CD4-positive, alpha-beta T cell treated with Interferon alpha-2 for 1 hour (primary cell): ENCODE results near the gene GAGE10.

Source experiments
- DNase-seq, 2 donors: peaks; one replicate each; pipeline ENCODE4 v3.0.0-alpha.2; 2020 to 2022

The GAGE10 gene, protein sequence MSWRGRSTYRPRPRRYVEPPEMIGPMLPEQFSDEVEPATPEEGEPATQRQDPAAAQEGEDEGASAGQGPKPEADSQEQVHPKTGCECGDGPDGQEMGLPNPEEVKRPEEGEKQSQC

DNA sequence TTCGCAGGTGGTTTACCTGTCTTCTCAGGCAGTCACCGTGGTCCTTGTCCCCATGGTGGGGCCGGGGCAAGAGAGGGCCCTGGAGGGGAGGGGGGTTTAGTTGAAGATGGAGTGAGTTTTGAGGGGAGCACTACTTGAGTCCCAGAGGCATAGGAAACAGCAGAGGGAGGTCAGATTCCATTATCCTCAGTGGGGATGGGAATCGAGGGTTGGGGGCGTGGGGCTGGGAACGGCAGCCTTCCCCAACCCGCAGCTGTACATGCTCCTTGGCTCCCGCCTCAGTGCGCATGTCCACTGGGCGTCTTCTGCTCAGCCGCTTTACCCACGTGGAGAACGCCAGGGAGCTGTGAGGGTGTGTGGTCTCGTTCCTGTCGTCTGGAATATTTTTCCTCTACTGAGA is at the start of gene GAGE10:
GAGE10 (plus strand) TSS at position 301 of the 400 bp plus-strand sequence. CDS start 1,214 bp downstream, outside the sequence.
- no peak for DNase-seq

DNA sequence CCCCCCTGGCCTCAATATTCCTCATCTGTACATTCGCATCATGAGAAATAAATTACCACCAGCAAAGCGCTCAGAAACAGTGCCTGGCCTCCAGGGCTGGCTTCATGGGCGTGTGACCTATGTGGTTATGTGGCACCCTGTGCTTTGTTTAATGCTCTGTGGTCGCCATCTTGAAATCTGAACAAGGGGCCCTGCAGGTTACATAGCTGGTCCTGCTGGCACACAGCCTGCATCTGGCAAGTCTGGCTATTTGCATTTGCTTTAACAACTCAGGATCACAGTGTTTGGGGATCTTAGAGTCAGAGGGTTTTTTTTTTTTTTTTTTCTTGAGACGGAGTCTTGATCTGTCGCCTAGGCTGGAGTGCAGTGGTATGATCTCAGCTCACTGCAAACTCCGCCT is 48.8 kb upstream of the GAGE10 start:
- DNase-seq: no peak

DNA sequence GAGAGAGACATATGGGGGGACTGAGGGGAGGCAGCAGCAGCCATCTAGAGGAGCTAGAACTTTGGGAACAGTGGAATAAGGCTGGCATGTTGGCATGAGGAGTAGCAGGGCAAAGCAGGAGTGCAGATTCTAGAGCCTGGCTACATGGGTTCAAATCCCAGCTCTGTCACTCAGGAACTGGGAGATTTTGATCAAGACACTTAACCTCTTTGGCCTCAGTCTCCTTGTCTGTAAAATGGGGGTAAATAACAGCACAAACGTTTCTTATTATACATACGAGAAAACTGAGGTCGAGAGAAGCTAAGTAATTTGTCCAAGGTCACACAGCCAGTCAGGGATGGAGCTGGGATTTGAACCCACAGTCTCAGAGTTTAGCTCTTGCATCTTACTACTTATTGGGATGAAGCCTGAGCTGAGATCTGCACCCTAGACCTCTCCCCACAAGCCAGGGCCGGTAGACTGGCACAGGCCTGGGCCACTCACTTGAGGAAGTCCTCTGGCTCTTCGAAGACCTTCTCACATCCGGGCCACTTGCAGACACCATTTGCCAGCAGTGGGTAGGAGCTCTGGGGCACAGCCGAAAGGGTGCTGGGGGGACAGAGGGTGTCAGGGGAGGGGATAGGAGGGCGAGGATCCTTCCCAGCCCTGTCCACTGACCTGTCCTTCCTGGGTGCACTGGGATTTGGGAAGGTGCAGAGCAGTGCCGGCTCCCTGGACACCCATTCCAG is 47.0 kb upstream of the GAGE10 start:
- no peak for DNase-seq

DNA sequence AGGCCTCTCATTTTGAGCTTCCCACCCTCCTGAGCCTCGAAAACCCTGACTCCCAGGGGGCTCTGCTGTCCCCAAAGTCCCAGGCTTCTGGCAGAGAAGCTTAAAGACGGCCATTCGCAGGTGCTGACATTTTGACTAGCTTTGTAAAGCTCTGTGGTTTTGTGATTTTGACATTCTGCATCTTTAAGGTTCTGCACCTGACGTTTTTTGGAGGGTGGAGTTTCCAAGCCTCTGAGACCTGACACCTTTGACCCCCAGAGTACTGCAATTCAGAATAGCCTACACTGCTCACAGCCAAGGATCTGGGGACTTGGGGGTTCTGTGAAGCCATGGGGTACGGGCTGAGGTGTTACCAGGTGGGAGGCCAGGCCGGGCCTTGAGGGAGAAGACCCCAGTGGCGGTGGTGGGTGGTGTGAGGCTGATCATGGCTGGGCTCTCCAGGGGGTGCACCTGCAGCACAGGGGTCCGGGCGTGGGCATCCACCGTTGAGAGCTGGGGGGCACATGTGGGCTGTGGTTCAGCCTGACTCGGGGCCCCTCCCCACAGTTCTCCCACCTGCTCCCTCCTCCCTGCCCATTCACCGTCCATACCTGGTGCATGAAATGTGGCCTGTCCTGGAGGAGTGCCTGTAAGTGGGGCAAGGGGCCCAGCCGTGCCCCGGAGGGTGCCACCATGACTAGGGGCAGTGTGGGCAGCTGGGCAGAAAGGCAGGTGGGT is 46.2 kb upstream of the GAGE10 start:
- DNase-seq: no peak

DNA sequence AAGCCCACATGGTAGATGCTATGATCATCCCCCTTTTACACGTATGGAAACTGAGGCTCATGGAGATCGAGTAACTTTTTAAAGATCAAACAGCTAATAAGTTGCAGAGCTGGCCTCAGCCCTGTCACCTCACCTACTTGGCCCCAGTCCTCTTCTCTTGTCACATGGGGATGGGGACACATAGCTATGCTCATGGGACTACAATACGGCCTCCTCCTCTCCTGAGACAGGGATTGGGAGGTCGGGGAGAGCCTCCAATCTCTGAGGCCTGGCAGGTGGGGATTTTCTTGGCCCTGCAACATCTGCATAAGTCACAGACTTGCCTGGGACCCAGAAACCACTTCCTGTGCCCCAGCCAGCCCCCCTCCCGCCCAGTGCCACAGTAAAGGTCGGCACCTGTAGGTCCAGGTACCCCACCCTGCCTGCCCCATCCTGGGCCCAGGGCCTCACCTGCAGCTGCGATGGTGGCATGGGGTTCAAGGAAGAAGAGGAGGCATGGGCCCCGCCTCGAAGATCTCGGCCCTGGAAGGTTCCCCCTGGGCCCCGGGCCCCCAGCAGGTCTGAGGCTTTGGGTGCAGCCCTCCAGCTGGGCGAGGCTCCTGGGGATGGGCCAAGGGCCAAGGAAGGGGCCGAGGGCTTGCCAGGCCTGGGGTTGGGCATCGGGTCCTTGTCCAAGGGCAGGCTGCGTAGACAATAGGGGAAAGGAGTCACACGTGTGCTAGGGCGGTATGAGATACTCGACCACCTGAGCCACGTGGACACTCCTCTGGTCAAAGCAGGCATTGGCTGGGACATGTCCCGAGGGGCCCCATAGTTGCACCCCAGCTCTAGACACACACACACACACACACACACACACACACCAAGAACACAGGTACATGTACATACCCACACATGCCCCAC is 45.3 kb upstream of the GAGE10 start:
- DNase-seq: peak in 1 of 2 donors; percentile 35

DNA sequence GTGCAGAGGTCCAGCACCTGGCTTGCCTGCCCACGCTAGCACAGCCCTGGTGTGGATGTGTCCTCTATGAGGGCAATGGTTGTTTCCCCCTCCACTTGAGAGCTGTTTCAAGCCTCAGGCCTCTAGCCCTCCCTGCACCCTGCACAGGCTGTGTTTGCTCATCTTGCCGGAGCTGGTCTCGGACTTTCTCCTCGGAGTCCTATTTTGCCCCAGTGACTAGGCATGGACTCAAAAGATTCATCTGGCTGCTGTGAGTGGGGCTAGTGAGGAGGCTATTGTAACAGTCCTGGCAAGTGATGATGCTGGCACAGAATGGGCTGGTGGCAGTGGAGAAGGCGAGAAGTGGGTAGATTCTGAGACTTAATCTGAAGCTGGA is 44.7 kb upstream of the GAGE10 start:
- no peak for DNase-seq

DNA sequence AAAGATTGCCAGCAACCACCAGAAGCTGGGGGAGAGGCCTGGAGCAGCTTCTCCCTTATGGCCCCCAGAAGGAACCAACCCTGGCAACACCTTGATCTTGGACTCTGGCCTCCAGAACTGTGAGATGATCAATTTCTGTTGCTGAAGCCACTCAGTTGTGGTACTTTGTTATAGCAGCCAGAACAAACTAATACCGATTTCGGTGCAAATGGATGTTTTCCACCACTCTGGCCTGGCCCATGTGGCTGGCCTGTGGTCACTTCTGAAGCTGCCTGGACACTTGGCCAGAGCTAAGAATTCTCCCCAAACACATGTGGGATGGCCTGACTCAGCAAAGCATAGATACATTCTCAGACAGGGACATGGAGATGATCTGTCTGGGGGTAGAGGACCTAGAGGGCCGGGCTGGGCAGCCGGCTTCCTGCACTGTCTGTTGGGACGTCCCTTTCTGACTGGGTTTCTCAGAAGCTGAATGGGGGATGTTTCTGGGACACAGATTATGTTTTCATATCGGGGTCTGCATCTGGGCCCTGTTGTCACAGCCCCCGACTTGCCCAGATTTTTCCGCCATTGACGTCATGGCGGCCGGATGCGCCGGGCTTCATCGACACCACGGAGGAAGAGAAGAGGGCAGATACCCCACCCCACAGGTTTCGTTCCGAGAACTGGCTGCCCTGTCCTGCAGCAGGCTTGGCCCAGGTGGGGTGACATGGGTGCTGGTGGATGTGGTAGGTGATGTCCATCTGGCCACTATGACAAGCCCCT is 43.0 kb upstream of the GAGE10 start:
- no peak for DNase-seq

DNA sequence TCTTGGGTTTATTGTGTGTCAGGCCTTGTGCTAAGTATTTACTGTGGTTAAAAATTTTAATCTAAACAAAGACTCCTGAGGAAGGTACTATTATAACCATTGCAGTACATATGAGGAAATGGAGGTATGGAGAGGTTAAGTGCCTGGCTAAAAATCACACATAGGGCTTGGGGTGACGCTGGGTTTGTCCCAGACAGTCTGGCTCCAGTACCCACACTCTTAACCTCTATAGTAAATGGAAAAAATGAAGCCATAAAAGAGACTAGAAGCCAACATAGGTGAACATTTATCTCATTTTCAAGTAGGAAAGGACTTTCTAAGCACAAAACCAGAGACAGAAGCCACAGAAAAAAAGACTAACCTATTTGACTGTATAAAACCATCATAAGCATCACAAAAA is 40.8 kb upstream of the GAGE10 start:
- no peak for DNase-seq

DNA sequence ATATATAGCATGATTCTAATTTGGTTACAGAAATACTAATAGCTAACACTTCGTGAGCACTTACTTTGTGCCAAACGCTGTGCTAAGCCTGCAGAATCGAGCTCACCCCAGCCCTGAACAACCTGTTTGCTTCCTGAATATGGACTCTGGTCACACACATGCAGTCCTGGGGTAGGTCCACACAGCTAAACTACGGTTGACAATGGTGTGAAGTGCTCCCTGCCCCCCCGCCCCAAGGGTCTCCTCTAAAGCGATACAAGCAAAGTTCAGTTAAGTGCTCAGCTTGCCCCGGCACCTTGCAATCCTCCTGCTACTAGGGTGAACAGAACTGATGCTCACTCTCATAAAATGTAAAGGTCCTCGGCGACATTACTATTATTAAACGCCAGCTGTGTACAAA is 39.8 kb upstream of the GAGE10 start:
- DNase-seq: no peak

DNA sequence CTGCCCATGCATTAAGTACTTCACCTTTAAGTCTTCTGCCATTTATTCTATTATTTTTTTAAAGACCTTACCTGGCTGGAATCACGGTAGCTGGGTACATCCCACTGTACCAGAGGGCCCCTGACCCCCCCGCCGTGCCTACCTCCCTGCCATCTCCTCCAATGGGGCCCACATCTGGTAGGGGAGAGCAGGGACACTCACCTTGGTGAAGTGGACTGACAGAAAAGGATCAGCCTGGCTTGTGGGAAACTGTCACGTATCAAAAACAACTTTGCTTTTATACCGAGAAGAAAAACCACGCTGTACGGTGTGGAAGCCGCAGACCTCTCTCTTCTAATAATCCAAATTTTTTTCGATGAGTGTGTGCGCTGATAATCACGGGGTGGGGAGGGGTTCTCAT is 39.0 kb upstream of the GAGE10 start, which contains the start of gene FOXP3:
FOXP3 (minus strand) TSS at position 251 of the 400 bp plus-strand sequence. CDS start 6,205 bp downstream, outside the sequence.
- DNase-seq: peak in 1 of 2 donors; percentile 26

DNA sequence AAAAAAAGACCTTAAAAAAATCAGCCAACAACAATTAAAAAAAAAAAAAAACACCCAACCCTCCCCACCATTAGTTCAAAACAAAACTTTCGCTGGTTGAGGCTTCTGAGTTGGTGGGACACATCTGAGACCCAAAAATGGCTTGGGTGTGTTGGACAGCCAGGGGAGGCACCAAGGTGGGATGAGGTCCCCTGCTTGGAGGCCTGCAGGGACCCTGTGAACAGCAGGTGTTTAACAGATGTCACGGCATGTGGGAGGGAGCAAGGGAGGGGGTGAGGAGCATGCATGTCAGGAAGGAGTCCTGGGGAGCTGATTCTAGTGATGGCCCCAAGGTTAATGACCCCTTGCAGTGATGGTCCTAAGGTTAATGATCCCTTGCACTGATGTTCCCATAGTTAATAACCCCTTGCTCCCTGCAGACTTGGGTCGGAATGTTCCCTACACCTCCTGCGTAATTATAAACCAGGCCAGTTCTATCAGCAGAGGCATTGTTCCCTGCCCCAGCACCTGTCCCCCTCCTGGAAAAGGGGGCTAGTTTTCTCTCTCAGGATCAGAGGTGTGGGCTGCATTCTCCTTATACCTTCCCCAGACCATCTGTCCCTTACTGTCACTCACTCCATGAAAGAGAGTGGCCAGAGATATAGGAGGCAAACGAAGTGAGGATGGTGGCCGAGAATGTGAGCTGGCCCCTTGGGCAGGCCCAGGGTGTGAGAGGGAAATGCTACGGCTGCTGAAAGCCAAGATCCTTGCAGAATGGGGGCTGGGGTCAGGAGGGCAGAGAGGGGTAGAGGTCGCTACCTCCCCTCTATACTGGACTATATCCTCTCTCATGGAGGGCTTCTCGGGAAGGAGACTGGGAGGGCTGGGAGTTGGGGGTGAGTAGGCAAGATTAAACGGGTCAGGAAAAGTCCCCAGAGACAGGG is 36.7 kb upstream of the GAGE10 start:
- DNase-seq: no peak

DNA sequence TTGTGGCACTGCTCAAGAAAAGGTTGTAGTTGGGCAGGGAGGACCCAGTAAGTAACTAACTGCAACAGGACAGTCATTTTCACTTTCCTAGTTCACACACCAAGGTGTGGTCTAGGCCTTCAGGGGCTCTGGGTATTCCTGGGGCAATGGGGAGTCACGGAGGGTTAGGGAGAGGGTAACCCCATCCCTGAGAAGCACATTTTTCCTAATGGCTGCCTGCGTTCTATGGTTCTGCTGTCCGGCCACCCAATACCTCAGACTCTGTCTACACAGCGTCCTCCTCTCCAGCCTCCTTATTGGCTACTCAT is 34.8 kb upstream of the GAGE10 start:
- DNase-seq: no peak

DNA sequence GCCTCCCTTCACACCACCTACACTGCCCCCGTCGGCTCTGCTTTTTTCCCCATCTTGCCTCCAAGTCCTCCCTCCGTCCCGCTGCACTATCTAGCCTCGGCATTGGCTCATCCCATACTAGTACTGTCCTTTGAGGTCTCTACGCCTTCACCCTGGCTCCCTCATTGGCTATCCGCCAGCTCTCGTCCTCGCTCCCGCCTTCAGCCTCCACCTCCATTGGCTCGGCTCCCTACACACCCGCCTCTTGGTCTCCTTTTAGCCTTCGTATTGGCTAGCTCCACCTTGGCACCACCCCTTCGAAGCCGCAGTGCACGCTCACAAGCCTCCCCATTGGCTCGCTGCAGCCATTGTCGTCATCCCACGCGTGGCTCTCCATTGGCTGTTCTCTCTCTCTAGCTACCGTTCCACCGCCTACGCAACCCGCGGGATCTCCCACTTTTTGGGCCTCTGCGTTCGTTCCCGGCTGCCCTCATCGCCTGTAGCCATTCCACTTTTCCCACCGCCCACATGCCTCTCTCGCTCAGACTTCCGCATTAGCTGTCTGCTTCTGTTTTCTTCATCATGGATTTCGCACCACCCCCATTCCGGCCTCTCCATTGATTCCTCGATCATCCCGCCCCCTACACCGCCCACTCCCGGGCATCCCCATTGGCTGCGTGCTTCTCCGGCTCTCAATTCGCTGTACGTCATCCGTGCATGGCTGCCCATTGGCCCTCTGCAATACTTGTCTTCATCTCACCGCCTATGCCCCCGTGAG is 34.3 kb upstream of the GAGE10 start:
- DNase-seq: peak; percentile 97

DNA sequence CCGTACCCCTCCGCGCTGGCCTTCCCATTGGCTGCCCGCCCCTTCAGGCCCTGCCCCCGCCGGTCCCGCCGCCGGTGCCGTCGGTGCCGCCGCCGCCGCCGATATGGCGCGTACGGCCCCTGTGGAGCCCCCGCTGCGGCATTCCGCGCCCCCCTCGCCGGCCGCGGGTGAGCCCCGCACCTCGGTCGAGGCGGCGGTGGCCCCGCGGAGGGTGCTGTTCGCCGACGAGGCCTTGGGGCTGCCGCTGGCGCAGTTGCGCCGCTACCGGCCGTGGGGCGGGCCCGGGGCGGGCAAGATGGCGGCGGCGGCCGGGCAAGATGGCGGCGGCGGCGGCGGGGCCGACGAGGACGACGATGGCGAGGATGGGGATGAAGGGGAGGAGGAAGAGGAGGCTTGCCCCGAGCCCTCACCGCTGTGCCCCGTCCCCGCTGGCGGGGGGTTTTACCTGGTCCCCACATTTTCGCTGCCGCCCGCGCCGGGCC is 33.6 kb upstream of the GAGE10 start, which contains the start of gene PPP1R3F:
PPP1R3F (plus strand) TSS at position 27 of the 482 bp plus-strand sequence; CDS start at position 104, 77 bp downstream.
- DNase-seq: no peak

DNA sequence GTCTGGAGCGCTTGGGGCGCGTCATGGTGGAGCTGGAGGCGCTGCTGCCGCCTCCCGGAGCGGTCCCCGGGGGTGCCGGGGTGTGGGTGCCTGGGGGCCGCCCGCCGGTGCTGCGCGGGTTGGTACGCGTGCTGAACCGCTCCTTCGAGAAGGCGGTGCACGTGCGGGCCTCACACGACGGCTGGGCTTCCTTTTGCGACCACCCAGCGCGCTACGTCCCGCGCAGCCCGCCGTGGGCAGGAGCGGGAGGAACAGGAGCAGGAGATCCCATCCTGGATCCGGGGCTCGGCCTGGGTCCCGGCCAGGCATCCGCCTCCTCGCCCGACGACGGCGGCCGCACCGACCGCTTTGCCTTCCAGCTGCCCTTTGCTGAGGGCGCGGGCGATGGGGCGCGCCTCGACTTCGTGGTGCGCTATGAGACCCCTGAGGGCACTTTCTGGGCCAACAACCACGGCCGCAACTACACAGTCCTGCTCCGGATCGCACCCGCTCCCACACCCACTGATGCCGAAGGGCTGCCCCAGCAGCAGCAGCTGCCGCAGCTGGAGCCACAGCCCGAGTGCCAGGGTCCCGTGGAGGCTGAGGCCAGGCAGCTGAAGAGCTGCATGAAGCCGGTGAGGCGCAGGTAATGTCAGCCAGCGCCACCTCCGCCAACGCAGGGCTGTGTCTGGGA is 33.1 kb upstream of the GAGE10 start:
- DNase-seq: no peak

DNA sequence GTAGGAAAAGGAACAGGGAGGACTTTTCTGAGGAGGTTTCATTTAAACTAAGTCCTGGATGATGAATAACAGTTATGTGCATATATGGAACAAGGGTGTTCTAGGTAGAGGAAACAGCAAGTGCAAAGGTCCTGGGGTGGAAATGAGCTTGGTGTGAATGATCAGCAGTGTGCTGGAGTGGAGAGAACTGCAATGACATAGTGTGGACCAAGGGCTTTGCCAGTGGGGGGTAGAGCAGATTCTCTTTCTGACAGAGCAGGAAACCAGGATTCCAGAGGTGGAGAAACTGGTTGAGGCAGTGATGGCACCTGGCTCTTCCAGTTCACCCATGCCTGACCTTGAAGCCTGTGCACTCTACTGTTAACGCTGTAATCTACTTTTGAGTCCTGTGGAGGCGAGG is 32.1 kb upstream of the GAGE10 start:
- DNase-seq: no peak

DNA sequence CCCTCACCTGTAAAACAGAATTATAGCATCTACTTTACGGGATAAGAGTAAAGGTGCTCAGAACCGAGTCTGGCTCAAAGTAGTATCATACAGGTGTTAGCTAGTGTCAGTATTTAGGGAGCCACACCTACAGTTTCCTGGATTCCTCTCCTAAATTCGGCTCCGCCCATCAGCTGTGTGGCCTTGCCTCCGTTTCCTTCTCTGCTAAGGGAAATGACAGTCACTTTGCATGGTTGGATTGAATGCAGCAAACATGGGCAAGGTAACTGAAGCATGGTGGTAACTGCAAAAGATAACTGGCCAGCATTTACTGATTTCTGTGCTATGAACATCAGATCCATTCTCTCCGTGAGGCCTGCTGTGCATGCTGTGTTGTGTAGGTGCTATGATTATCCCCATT is 31.0 kb upstream of the GAGE10 start:
- DNase-seq: peak in 1 of 2 donors; percentile 54

DNA sequence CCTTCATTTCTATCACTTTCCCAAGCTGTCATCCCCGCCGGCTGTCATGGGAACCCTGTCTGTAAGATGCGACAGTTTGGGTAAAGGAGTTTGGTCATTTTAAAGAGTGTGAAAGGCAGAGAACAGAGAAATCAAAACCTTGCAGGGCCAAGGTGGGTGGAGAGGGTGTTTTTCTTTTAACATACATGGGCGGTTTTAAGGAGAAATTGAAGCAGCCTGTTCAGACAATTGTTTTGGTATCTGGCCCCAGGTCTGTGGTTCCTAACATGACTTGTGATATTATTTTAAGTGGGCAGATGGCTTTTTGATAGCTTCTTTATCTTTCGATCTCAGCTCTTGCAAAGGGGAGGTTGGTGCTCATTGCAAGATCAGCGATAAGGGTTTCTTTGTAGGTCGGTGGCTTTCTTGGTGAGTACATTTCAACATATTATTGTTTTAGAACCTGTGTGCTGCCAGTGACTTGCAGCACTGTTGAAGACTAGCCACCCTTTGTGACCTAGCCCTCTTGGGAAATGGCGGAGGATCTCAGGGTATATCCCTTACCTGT is 30.2 kb upstream of the GAGE10 start:
- peak; percentile 41 to 78 for DNase-seq

DNA sequence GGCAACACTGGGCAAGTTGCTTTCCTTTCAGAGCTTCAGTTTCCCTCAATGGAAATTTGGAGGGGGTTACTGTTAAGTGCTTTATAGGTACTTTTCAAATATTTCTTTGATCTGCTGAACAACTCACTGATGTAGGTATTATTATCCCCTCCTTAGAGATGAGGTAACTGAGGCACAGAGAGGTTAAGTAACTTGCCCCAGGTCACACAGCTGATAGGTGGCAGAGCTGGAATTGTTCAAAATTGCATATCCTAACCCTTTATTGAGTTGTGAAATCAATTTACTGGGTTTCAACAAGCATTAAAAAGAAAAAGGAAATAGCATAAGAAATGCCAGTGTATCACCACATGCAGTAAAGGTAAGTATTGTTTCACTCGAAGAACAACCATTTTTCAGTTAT is 27.2 kb upstream of the GAGE10 start:
- no peak for DNase-seq
